HepG2 (cell line): Measurements from ENCODE around the gene PCBP1. TPM values are rescaled to one million over a fixed set of nuclear protein-coding genes. Genes with fewer than 3 reads are reported as not detected.

ENCODE experiments used
- ATF3 ChIP-seq: sonication (generic); formaldehyde crosslinking; IDR thresholded peaks from 2 replicates; pipeline ENCODE4 v1.4.0; 2020; ENCODE audit warnings: missing genetic modification reagents
- CEBPB ChIP-seq: IDR thresholded peaks from 2 replicates; pipeline ENCODE4 v1.6.1; 2011; ENCODE audit warnings: low read depth, low read length, improper control_type of control experiment, borderline replicate concordance
- CENPBD1 ChIP-seq: sonication (generic); formaldehyde crosslinking; IDR thresholded peaks from 2 replicates; pipeline ENCODE4 v1.8.0; 2022; ENCODE audit warnings: missing genetic modification reagents, low read depth, mild to moderate bottlenecking, borderline replicate concordance
- CHD4 ChIP-seq: fragments of 200-600 bp; sonication (generic); IDR thresholded peaks from 2 replicates; pipeline ENCODE4 v1.7.0; 2017; ENCODE audit warnings: mild to moderate bottlenecking, low read length, borderline replicate concordance
- CREM ChIP-seq, 2 experiments: sonication (generic) in 1 of 2; formaldehyde crosslinking in 1 of 2; IDR thresholded peaks; 2 replicates each; pipeline versions ENCODE4 v1.4.0 to v1.6.1; 2016 to 2020; ENCODE audit warnings: antibody characterized with exemption in 1 of 2, mild to moderate bottlenecking in 1 of 2, missing genetic modification reagents in 1 of 2
- HOMEZ ChIP-seq: IDR thresholded peaks from 2 replicates; pipeline ENCODE4 v1.6.1; 2016; ENCODE audit warnings: low read depth
- IKZF4 ChIP-seq: sonication (generic); formaldehyde crosslinking; IDR thresholded peaks from 2 replicates; pipeline ENCODE4 v1.5.1; 2020; ENCODE audit warnings: borderline replicate concordance, mild to moderate bottlenecking, low read depth, missing genetic modification reagents; ENCODE audit errors: not compliant biosample characterization
- KAT8 ChIP-seq: IDR thresholded peaks from 2 replicates; pipeline ENCODE4 v1.6.1; 2016; ENCODE audit warnings: missing genetic modification reagents, missing compliant biosample characterization
- MED13 ChIP-seq: sonication (generic); formaldehyde crosslinking; IDR thresholded peaks from 2 replicates; pipeline ENCODE4 v1.5.0; 2020; ENCODE audit warnings: missing genetic modification reagents
- NFYC ChIP-seq: IDR thresholded peaks from 2 replicates; pipeline ENCODE4 v1.6.1; 2016; ENCODE audit warnings: missing genetic modification reagents, missing compliant biosample characterization
- POLR2A ChIP-seq, 2 experiments: IDR thresholded peaks; 2 replicates each; pipeline ENCODE4 v1.6.1; 2011; ENCODE audit warnings: low read depth in 2 of 2, low read length in 2 of 2, mild to moderate bottlenecking in 1 of 2, moderate library complexity in 1 of 2; ENCODE audit not compliant: insufficient read depth in 1 of 2
- TFDP1 ChIP-seq: IDR thresholded peaks from 2 replicates; pipeline ENCODE4 v1.6.1; 2016; ENCODE audit warnings: missing compliant biosample characterization, missing genetic modification reagents, borderline replicate concordance
- ZBTB10 ChIP-seq: sonication (generic); formaldehyde crosslinking; IDR thresholded peaks from 2 replicates; pipeline ENCODE4 v1.4.0; 2020; ENCODE audit warnings: missing genetic modification reagents, borderline replicate concordance
- ZFP82 ChIP-seq: sonication (generic); formaldehyde crosslinking; IDR thresholded peaks from 2 replicates; pipeline ENCODE4 v1.5.1; 2020; ENCODE audit warnings: mild to moderate bottlenecking, missing genetic modification reagents, borderline replicate concordance
- ZNF12 ChIP-seq: sonication (generic); formaldehyde crosslinking; IDR thresholded peaks from 2 replicates; pipeline ENCODE4 v1.5.0; 2020; ENCODE audit warnings: missing genetic modification reagents
- ZNF317 ChIP-seq: sonication (generic); formaldehyde crosslinking; IDR thresholded peaks from 2 replicates; pipeline ENCODE4 v1.5.0; 2020; ENCODE audit warnings: mild to moderate bottlenecking, missing genetic modification reagents
- ZNF761 ChIP-seq: sonication (generic); formaldehyde crosslinking; conservative IDR thresholded peaks from 2 replicates; pipeline ENCODE4 v1.4.0; 2020; ENCODE audit warnings: mild to moderate bottlenecking, missing genetic modification reagents
- ZNF788 ChIP-seq: sonication (generic); formaldehyde crosslinking; IDR thresholded peaks from 2 replicates; pipeline ENCODE4 v1.5.0; 2020; ENCODE audit warnings: mild to moderate bottlenecking, missing genetic modification reagents, borderline replicate concordance
- ZNF83 ChIP-seq: sonication (generic); formaldehyde crosslinking; IDR thresholded peaks from 2 replicates; pipeline ENCODE4 v1.4.0; 2020; ENCODE audit warnings: missing genetic modification reagents, mild to moderate bottlenecking, borderline replicate concordance
- ZXDC ChIP-seq: sonication (generic); formaldehyde crosslinking; IDR thresholded peaks from 2 replicates; pipeline ENCODE4 v1.5.0; 2020; ENCODE audit warnings: mild to moderate bottlenecking, missing genetic modification reagents
- polyA plus RNA-seq, 8 experiments: library from polyadenylated mRNA; depleted of rRNA in 3 of 8; stranded (reverse) in 7 of 8; unstranded in 1 of 8; fragments of >200 nt; fragmentation: Illumina TruSeq in 4 of 8; extraction: Trizol in 4 of 8; gene quantifications; 2 replicates each; pipeline versions ENCODE4 v1.2.1 to v1.2.3, GENCODE V29; 2011 to 2016; ENCODE audit warnings: low read depth in 4 of 8, missing spikeins in 1 of 8, mixed read lengths in 1 of 8; ENCODE audit not compliant: insufficient read depth in 1 of 8
- total RNA-seq, 5 experiments: library from RNA; depleted of rRNA; stranded (reverse); fragments of >200 nt; fragmentation: Illumina TruSeq; extraction: Trizol; gene quantifications; 2 replicates each; pipeline ENCODE4 v1.2.3, GENCODE V29; 2016; ENCODE audit warnings: low read depth in 1 of 5

PCBP1 gene
- total and polyA plus RNA-seq, 2 of the 13 experiments (the other 11 are each of a cell fraction or from before 2014, with no cell fraction given), result 32.0 to 137 TPM

- TF ChIP-seq ZFP82 (CRISPR knock-in tag) (no peak), POLR2A (IDR thresholded peaks at IDR 0.05; ENCODE audit: insufficient read depth in 1 of 2, low read depth in 2 of 2, low read length in 2 of 2) (peak; percentile 24 to 48; a peak in 1 of 4 replicates), ZNF317 (CRISPR knock-in tag) (0 out of 2 replicates have a peak, but pooled peaks have one; percentile 23), CEBPB (no peak), HOMEZ (CRISPR knock-in tag) (peak; percentile 23; the same call in 1 of the 2 replicates), ZNF788 (CRISPR knock-in tag) (no peak), ZBTB10 (CRISPR knock-in tag) (no peak), CENPBD1 (CRISPR knock-in tag) (no peak), ZNF761 (CRISPR knock-in tag) (0 out of 2 replicates have a peak, but pooled peaks have one; percentile 47), ZNF83 (CRISPR knock-in tag) (no peak), ZNF12 (CRISPR knock-in tag) (no peak), NFYC (CRISPR knock-in tag) (no peak), ATF3 (CRISPR knock-in tag) (no peak), MED13 (CRISPR knock-in tag) (no peak), IKZF4 (CRISPR knock-in tag) (no peak), ZXDC (CRISPR knock-in tag) (no peak), CREM (IDR thresholded peaks at IDR 0.05) (peak; percentile 51; the same call in 1 of the 2 replicates), CREM (CRISPR knock-in tag; IDR thresholded peaks at IDR 0.05) (no peak), CHD4 (peak; percentile 34; the same call in 1 of the 2 replicates), KAT8 (CRISPR knock-in tag) (peak; percentile 94), TFDP1 (CRISPR knock-in tag) (no peak; the same call in 1 of the 2 replicates)
Measured at GRCh38 chr2:70094978-70095719, 7.9 kb downstream of the PCBP1 start (continued).
